ENCODE data around the gene RANGRF.

- TF ChIP-seq BHLHE40 (IDR thresholded peaks at IDR 0.05; ENCODE audit: borderline replicate concordance) (no peak), TARDBP (IDR thresholded peaks at IDR 0.05) (no peak), SP1 (IDR thresholded peaks at IDR 0.05) (no peak)
Observed at GRCh38 chr17:8274816-8275215, 13.7 kb upstream of the RANGRF start.
